Measurements from ENCODE around the gene LRMDA.

DNA sequence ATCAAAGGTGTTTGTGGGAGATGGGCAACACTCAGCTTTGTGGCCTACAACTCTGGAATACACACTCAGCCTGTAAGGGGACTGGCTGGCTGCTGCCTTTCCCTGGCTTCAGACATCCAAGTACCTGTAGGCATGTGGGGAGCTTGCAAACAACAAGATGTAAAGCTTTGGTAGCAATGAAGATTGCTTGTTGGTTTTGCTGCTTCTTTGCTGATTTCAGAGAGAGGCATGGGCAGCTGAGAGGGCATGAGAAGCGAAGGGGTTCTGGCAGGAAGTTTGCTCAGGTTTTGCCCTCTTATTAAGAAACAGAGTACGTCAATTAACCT lies 434.8 kb downstream of the LRMDA start:
- TF ChIP-seq CTCF (IDR thresholded peaks at IDR 0.05) (no peak), EZH2phosphoT487 (IDR thresholded peaks at IDR 0.05) (no peak), EZH2 (IDR thresholded peaks at IDR 0.05) (no peak)

Measured in neural progenitor cell (in vitro differentiated cells).